ENCODE results near the gene NTMT1. TPM values are rescaled to one million over a fixed set of nuclear protein-coding genes. Genes with fewer than 3 reads are reported as not detected.

NTMT1 gene
- total RNA-seq, 1 donor from 2014 or later: 40.8 TPM

DNA sequence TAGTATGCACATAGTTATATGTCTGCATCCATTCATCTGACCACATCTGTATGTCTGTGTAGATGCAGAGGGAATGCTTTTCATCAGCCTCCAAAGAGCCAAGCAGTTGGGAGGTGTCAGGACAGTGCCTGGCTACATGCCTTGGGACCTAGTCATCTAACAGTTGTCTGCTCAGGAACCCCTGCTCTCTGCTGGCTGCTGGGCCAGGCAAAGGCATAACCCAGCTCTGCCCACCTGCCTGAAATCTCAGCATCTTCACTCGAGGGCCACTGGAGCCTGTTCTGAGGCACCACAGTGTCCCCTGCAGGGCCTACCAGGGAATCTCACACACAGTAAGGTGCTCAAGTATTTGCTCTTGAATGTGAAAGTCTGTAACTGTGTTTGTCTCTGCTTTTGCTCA lies 8.8 kb upstream of the NTMT1 start:
- Histone ChIP-seq H3K27me3 (ENCODE audit: control insufficient read depth, insufficient read depth, low read length) (peaks cover 4% of the 10 kb centered on the region), H3K36me3 (ENCODE audit: control insufficient read depth, insufficient read depth, low read length) (no peaks in the 10 kb centered on the region), H3K4me3 (ENCODE audit: low read depth, low read length) (no peak overlapping the region)
- DNase-seq (ENCODE audit: low read depth): peak; percentile 74
- TF ChIP-seq CTCF (IDR thresholded peaks at IDR 0.05; ENCODE audit: insufficient read depth, low read length, severe bottlenecking): peak; percentile 74
- FAIRE-seq: peak; percentile 28

GRCh38 chr9:129619787-129620668 lies 5.9 kb upstream of the NTMT1 start:
- DNase-seq (ENCODE audit: low read depth) (no peak), FAIRE-seq (no peak)

GRCh38 chr9:129620669-129621295 lies 5.2 kb upstream of the NTMT1 start, which contains the start of gene C9orf50:
C9orf50 (minus strand) TSS chr9:129621101; CDS start chr9:129620574, 527 bp downstream.
- DNase-seq (ENCODE audit: low read depth): no peak
- Histone ChIP-seq H3K4me3 (ENCODE audit: low read depth, low read length) (peak within 1 kb of the TSS; percentile 40), H3K36me3 (ENCODE audit: control insufficient read depth, insufficient read depth, low read length) (no peaks in the 10 kb centered on the region), H3K27me3 (ENCODE audit: control insufficient read depth, insufficient read depth, low read length) (no peaks in the 10 kb centered on the region)
- no peak for FAIRE-seq
- TF ChIP-seq CTCF (IDR thresholded peaks at IDR 0.05; ENCODE audit: insufficient read depth, low read length, severe bottlenecking): no peak

More at GRCh38 chr9:129619787-129620668, 5.9 kb upstream of the NTMT1 start:
- Histone ChIP-seq H3K4me3 (ENCODE audit: low read depth, low read length) (peak overlapping the region; percentile 40), H3K36me3 (ENCODE audit: control insufficient read depth, insufficient read depth, low read length) (no peaks in the 10 kb centered on the region), H3K27me3 (ENCODE audit: control insufficient read depth, insufficient read depth, low read length) (no peaks in the 10 kb centered on the region)
- TF ChIP-seq CTCF (IDR thresholded peaks at IDR 0.05; ENCODE audit: insufficient read depth, low read length, severe bottlenecking): peak; percentile 13

DNA sequence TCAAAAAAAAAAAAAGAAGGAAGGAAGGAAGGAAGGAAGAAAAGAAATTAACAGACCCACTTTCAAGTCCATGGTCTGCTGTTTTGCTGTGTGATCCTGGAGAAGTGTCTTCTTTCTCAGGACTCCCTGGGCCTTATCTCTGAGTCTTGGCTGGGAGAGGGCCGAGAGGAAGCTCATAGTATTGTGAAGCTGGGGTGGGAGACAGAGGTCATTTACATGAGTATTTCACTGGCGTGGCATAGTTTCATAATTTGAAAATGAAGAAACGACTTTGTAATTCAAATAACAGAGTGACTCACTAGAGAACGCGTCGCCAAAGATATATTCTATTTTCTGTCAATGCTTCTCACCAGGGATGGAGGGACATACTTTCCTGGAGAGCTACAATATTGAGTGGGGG lies 2.6 kb upstream of the NTMT1 start:
- Histone ChIP-seq H3K27me3 (ENCODE audit: control insufficient read depth, insufficient read depth, low read length) (no peaks in the 10 kb centered on the region), H3K4me3 (ENCODE audit: low read depth, low read length) (no peak overlapping the region), H3K36me3 (ENCODE audit: control insufficient read depth, insufficient read depth, low read length) (peaks cover 3% of the 10 kb centered on the region)
- no peak for TF ChIP-seq CTCF (IDR thresholded peaks at IDR 0.05; ENCODE audit: insufficient read depth, low read length, severe bottlenecking)
- no peak for FAIRE-seq
- no peak for DNase-seq (ENCODE audit: low read depth)

DNA sequence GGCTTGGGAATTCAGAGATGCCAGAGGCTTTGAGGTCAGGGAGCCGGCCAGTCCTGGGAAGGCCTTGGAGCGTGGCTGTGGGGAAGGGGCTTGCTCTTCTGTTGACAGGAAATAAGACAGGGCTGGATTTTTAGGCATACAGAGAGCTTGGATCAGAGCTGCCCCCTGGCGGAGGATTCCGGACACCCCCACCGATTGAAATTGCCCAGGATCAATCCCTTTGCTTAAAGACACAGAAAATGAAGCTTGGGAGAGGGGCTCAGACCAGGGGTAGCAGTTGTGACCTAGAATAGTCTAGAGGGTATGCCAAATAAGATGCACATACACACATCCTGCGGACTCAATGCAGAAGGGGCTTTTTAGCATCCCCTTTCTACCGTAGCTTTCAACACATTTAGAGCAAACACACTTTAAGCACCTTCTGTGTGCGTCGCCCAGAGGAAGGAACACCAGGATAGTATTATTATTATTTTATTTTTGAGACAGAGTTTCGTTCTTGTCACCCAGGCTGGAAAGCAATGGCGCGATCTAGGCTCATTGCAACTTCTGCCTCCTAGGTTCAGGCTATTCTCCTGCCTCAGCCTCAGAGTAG lies 1.7 kb upstream of the NTMT1 start:
- TF ChIP-seq CTCF (IDR thresholded peaks at IDR 0.05; ENCODE audit: insufficient read depth, low read length, severe bottlenecking): peak; percentile 88
- FAIRE-seq (no peak), DNase-seq (ENCODE audit: low read depth) (peak; percentile 45)

More for the DNA sequence above, 1.7 kb upstream of the NTMT1 start:
- Histone ChIP-seq H3K36me3 (ENCODE audit: control insufficient read depth, insufficient read depth, low read length) (peaks cover 5% of the 10 kb centered on the region), H3K27me3 (ENCODE audit: control insufficient read depth, insufficient read depth, low read length) (no peaks in the 10 kb centered on the region), H3K4me3 (ENCODE audit: low read depth, low read length) (no peak overlapping the region)
